ENCODE data around the gene ADORA2B.
"Not testable (repeated sequence)": the region's sequence is repeated elsewhere in the genome, so short reads cannot be mapped to it uniquely, and the experiment has no call there.

The ADORA2B gene

DNA sequence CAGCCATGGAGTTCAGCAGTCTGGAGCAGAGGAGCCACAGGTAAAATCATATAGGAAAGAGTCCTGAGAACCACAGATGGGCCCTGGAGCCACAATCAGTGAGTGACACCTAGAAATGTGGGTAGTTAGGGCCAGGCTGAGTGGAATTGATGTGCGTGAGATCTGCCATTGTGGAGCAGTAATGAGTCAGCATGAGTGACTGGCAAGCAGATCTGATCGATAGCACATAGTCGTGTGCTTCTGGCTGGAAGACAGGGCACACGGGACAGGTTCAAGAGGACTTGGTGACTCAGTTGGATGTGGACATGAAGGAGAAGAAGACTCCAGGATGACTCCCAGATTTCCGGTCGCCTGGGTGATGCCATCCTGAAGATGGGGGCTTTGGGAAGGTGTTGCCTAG is 12.3 kb downstream of the ADORA2B start:
- DNase-seq: no peak

DNA sequence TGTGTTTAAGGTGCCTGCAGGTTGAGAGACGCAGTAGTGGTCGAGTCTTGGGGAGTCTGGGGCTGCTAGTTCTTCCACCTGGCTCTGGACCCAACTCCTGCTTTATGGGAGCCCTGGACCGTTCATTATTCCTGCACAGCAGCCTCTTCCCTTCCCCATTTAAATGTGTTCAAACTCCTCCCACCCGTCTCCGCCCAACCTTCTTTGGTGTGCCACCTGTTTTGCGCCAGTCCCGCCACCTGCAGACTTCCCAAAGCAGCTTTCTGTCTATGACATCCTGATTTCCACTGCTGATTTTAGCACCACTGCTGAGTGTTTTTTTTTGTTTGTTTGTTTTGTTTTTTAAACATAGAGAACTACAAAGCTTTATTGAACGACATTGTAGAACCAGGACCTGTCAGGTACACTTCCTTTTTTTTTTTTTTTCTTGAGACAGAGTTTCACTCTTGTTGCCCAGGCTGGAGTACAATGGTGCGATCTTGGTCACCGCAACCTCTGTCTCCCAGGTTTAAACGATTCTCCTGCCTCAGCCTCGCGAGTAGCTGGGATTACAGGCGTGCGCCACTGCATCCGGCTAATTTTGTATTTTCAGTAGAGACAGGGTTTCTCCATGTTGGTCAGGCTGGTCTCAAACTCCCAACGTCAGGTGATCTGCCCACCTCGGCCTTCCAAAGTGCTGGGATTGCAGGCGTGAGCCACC is 12.8 kb downstream of the ADORA2B start:
- no peak for DNase-seq

DNA sequence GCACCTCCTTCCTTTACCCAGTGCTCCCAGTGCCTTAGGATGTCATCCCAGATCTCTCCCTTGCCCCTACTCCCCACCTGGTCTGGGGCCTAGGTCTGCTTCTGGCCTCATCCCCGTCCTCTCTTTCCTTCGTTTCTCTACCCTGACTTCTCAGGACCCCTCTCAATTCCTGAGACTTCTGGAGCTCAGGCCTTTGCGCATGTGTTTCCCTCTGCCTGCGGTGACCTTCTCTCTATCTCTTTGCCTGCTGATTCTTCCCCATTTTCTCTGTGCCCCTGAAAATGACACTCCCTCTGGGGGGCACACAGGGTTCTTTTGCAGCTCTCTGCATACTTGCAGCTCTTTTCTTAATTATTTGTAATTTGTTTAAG is 13.5 kb downstream of the ADORA2B start:
- no peak for DNase-seq

DNA sequence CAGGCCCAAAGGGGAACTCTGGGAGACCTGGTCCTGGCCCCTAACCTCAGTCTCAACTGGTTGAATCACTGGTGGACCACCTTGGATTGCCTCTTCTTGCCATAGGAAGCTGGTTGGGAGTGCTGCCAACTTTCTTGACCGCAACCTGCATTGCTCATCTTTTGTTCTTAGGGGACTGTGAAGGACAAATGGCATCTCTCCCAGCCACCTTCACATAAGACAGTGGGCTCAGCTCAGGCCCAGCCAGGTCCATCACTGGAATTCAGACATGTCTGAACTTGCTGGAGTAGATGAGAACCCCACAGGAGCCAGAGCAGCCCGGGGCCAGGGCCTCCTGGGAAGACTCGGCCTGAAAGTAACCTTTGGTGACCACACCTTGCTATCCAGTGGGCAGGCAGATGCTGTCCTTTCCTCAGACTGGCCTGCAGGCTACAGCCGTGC is 18.8 kb downstream of the ADORA2B start:
- DNase-seq: no peak

DNA sequence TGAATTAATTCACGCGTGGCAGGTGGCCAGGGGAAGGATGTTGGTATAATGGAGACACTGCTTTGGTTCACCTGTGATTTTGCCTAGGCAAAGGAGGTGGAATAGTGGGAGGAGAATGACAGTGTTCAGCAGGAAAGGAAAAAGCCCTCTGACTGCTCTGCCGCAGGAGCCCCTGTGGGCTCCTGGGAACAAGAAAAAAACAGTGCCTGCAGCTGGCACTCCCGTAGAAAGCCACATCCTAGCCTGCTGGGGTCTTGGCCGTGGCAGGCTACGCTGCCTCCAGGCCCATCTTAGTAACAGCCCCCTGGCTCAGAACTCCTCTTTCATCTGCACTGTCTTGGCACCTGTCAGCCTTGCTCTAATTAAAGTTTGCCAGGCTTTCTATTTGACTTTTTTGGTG is 20.6 kb downstream of the ADORA2B start:
- no peak for DNase-seq

DNA sequence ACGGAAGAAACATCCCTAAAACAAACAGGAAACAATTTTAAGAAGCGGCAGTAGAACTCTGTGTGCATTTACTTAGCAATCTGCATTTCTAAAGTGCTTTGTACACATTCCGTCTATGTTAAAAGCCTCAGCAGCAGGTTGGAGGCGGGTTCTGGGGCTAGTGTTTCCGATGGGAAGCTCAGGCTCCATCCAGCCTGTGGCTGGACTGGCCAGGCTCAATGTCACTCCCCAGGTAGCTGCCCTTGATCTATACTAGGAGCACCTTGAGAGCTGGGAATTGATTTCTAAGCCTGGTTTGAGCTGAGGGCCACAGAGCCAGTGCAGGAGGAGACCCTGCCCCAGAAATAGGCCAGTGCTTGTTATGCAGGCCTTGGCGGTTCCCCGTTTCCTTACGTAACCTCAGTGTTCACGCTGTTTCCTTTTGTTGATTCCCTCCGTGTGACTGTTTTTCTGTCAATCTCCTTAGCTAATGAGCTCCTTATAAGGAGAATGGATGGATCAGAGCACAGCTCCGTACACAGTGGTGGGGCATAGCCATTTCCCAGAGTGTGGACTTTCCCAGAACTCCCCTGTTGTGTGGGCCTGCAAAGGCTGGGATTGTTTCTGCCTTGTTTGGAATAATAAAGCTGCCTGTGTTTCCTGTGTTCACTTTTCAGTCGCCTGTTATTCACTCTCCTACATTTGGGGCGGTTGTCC is 21.4 kb downstream of the ADORA2B start:
- DNase-seq: no peak

DNA sequence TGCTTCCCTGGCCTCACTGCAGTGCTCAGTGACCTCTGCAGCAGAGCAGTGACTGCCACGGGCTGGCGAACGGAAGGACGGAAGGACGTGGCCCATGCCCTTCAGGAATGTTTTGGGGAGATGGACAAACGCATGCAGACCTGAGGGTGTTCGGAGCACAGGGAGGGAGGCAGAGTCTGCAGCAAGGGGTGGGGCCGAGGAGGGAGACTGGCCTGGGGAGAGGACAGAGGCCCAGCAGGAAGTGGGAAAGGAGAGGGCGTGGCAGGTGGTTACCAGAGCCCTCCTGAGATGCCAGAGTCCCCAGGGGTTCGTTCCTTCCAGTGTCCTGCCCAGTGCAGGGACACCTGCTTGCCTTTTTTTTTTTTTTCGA is 21.9 kb downstream of the ADORA2B start:
- DNase-seq: no peak

DNA sequence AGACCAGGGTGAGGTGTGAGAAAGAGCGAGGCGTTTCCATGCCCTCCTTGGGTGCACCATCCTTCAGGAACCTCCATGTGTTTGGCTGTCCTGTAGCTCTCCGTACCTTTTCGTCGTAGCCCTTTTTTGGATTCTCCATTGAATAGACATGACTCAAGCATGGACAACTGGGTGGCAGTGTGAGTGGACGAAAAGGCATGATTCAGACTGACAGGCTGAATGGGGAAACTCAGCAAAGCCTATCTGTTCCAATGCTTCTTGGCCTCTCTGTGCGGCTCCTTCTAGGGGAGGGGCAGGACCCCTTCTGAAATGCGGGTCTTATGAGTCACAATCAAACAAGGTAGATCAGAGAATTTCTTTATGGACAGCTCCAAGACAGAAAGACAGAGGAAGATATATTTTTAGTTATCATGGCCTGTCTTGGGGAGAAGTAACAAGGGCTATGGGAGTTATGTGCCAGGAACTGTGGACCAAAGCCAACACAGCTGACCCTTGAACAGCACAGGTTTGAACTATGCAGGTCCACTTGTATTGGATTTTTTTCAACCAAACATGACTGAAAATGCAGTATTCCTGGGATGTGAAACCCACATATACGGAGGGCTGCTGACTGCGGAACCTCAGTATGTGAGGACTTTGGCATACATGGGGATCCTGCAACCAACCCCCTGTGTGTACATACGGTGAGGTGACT is 22.9 kb downstream of the ADORA2B start:
- no peak for DNase-seq

DNA sequence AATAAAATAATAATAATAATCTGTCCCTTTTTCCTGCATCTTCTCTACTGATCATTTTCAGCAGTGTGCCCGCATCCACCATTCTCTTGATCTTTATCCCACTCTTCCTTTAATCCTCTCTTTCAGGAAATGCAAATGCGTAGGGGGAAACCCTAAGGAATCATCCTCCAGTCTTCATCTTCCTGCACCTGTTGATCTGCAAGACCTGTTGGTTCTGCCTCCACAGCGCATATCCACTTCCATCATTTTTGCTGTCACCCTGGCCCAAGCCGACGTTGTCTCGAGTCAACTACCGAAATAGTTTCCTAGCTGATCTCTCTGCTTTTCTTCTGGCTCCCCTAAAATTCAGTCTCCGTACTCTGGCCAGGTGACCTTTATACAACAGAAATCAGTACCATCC is 24.5 kb downstream of the ADORA2B start:
- DNase-seq: no peak

DNA sequence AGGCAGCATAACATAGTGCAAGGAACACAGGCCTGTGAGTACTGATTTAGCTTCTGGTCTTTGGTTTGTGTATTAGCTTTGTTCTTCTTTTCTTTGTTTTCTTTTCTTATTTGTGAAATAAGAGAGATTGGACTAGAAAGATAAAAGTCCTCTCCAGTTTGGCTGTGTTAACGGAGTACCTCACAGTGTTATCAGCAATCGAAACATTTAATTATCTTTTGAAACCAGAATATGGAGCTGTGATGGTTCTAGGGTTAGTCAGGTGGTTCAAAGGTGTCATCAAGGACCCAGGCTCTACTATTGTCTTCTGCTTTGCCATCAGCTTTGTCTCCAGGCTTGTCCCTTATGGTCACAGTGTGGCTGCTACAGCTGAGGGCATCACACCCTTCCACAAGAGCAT is 25.6 kb downstream of the ADORA2B start:
- no peak for DNase-seq

DNA sequence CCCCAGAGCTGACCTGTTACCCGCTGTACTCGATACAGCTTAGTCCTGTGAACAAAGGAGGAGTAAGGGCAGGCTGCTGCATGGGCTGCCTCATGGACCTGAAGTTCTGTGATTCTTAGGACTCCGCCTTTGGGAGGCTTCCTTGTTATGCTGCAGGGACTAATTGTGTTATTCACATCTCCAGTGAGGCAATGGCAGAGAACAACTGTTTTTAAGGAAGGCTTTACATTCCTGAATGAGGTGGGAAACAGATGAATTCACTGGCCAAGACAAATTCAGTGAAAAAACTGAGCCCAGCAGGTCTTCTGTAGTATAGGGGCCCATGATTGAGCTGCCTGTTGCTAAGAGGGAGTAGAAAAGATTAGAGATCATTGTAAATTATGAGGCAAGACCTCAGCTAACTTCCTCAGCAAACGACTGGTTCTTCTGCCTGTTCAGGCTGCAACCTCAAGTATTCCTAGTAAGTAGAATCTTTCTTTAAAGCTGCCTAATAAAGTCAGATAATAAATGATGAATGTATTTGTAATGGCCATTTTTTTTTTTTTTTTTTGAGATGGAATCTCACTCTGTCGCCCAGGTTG is 26.3 kb downstream of the ADORA2B start:
- DNase-seq: no peak

DNA sequence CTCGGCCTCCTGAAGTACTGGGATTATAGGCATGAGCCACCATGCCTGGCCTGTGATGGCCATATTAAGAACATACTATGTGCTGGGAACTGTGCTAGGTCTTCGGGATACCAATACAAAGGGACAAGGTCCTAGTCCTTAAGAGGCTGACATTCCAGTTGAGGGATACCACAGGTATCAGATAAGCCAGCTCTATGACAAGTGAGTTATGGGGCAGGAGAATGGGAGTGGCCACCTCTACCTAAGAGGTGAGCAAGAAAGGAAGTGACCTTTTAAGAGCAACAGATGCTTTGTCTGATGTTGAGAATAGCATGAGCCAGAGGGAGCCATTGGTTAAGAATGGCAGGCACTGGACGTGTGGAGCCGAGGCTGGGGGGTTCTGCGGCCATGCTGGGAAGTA is 27.0 kb downstream of the ADORA2B start:
- DNase-seq: no peak

DNA sequence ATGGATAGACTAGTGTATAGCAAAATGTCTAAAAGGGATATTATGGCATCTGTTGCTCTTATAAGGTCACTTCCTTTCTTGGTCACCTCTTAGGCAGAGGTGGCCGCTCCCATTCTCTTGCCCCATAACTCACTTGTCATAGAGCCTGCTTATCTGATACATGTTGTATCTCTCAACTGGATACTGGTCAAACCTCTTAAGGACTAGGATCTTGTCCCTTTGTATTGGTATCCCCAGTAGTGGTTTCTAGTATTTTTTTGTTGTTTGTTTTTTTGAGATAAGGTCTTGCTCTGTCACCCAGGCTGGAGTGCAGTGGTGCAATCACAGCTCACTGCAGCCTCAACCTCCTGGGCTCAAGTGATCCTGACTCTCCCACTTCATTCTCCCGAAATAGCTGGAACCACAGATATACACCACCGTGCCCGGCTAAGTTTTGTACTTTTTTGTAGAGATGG is 27.6 kb downstream of the ADORA2B start:
- no peak for DNase-seq

DNA sequence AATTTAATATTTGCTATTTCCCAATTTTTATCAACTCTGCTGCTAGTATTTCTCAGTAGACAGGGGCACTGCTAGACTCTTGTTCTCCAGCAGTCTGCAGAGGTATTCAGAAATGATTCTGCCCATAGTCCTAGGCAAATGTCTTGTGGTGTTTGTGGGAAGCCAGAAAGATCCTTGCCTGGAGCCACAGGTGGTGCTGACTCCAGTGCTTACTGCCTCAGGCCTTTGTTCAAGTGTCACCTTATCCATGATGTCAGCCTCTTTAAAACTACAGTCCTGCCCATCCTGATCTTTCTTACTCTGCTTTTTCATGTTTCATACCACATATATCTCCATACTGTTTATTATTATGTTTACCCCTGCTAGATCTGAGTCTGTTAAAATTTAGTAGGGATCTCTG is 28.1 kb downstream of the ADORA2B start:
- no peak for DNase-seq

DNA sequence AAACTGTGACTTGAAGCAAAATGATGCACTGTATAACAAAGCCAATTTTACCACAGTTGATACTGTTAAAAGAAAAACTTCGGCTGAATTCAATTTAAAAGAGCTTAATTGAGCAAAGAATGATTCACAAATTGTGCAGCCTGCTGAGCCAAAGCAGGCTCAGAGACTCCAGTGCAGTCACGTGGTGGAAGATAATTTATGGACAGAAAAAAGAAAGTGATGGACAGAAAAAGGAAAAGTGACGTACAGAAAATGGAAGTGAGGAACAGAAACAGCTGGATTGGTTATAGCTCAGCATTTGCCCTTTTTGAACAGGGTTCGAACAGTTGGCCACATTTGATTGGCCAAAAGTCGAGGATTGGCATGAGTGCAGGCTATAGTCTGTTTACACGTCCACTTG is 28.9 kb downstream of the ADORA2B start:
- DNase-seq: no peak

DNA sequence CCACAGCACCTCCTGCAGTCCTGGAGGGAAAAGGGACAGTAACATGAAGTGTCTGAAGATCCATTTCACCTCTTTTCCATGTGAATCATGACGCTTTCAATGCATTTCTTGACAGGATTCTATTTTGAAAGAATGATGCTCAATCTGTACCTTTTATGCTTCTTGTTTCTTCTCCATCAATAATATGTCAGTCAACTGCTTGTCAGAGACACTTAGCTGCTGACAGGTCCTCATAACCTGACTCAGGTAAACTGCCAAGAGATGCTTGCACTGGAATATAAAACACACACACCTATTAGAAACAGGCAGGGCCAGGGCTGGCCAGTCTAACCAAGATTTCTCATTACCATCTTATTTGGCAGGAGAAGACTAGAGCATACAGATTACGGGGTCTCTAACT is 33.0 kb downstream of the ADORA2B start:
- DNase-seq: no peak

DNA sequence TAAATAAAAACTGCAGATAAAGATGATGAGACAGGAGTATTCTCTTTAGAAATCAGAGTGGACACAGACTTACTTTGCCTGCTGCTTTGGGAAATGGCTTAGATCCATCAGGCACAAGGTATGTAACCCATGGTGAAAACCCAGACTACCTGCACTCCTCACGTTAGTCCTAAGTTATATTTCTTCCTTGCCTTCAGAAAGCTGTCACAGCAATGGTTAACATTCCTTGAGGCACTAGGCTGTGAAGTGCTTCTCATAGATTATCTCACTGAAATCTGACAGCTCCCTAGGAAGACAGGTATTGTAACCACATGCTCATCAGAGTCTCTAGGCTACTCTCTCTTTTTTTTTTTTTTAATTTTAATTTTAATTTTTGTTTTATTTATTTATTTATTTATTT is 33.7 kb downstream of the ADORA2B start:
- DNase-seq: no peak

DNA sequence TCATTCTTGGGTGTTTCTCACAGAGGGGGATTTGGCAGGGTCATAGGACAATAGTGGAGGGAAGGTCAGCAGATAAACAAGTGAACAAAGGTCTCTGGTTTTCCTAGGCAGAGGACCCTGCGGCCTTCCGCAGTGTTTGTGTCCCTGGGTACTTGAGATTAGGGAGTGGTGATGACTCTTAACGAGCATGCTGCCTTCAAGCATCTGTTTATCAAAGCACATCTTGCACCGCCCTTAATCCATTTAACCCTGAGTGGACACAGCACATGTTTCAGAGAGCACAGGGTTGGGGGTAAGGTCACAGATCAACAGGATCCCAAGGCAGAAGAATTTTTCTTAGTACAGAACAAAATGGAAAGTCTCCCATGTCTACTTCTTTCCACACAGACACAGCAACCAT is 34.1 kb downstream of the ADORA2B start:
- not testable (repeated sequence) for DNase-seq

DNA sequence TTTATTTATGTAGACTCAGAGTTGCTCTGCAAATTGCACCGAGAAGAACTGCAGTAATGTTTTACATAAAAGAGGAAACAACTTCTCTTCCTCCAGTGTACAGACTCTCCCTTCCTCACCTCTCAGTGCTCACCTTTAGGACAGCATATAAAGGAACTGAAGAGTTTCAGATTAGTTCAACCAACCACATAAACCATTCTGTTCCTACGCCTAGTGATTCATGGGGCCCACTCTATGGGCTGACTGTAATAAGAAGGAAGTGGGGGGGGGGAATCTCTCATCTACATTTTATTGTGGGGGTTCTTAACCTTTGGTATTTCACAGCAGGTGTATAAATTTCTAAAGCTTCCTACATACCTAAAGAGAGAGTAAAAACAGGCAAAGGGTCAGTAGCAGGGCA is 36.3 kb downstream of the ADORA2B start:
- DNase-seq: no peak

DNA sequence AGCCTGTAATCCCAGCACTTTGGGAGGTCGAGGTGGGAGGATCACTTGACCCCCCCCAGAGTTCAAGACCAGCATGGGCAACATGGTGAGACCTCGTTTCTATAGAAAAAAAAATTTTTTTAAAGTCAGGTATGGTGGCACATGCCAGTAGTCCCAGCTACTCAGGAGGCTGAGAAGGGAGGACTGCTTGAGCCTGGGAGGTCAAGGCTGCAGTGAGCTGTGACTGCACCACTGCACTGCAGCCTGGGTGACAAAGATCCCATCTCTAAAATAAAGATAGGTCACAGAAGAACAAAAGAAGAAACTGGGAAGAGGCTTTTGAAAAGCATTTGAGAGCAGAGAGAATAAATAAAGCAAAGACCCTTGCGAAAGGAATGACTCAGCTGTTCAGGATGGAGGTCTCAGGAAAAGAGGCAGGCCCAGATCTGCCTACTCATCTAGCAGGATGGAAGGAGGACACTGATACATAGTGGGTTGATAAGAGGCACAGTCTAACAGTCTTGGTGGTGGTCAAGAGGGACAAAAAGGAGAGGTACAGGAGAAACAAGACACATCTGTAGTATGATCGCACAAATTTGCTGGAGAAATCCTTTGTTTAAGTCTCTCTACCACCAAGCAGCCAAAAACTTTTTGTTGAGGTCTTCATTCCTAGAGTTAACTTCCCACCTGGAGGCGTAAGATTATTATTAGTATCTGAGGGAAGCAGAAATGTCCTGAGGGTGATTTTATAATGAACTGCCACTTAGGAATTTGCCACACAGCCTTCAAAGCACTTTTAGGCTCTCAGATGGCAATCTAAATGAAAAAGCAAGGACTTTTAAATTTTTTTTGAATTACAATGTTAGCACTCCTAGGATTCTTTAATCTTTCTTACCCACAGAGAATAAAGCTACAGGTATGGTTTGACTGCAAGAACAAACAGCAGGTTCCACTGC is 37.0 kb downstream of the ADORA2B start:
- no peak for DNase-seq

DNA sequence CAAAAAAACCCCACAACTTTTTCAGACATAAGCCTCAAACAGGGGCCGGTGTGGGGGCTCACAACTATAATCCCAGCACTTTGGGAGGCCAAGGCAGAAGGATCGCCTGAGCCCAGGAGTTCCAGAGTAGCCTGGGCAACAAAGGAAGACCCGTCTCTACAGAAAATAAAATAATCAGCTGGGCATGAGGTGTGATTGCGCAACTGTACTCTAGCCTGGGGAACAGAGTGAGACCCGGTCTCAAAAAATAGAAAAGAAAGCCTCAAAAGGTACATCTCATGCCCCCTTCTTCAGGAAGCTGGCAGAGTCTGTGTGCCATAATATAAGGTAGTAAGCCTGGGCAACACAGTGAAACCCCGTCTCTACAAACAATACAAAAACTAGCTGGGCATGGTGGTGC is 51.4 kb downstream of the ADORA2B start:
- DNase-seq: no peak

DNA sequence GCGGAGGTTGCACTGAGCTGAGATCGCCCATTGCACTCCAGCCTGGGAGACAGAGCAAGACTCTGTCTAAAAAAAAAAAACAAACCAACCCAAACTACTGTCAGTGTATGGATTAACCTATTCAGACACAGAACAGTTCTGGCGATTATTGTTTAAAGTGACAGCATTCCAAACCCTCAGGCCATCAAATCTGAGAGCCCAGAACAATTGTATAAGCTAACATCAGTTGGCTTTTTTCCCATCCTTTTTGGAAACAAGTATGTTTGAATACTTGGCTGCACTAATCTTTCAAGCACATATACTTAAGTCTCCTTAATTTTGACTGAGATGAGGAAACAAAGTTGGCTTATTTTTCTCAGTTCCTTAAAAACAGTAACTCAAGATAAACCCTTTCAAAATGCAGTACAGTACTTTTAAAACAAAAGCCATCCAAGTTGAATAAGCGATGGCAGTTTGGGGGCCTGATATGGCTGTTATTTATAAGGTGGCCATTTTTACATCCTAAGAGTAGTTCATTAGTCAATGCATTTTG is 53.2 kb downstream of the ADORA2B start:
- DNase-seq: no peak

Measured in DMS 273 treated with DMSO at 0.1 percent for 48 hours (cell line).